Amniotic epithelial cell (primary cell): ENCODE measurements around the gene SESN3.

Experiments used
- DNase-seq: peaks from one replicate; pipeline ENCODE4 v3.0.0-alpha.2; 2010; ENCODE audit warnings: low read depth

The SESN3 gene

DNA sequence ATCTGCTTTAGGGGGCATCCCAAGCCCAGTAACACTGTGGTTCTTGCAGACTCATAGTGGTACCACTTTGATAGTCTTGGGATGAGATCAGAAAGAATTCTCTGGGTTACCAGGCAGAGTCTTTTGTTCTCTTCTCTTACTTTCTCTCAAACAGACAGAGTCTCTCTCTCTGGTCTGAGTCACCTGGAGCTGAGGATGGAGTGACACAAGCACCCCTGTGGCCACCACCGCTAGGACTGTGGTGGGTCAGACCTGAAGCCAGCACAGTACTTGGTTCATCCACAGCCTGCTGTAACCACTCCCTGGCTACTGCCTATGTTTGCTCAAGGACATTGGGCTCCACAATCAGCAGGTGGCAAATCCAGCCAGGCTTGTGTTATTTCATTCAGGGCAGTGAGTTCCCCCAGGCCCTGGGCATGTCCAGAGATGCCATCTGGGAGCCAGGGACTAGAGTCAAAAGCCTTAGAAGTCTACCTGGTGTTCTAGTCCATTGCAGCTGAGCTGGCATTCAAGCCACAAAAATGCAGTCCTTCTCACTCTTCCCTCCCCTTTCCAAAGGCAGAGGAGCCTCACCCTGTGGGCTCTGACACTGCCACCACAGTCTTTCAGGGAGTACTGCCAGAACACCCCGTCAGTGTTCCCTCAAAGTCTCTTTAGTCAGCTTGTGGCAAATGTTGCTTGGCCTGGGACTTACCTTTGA, 111.5 kb downstream of the SESN3 start:
- no peak for DNase-seq

GRCh38 chr11:95115597-95115996, 115.4 kb downstream of the SESN3 start:
- DNase-seq: no peak
